Measurements from ENCODE around the gene CDHR4. TPM values are rescaled to one million over a fixed set of nuclear protein-coding genes. Genes with fewer than 3 reads are reported as not detected.

The CDHR4 gene
- total RNA-seq, 2 experiments from 2014 or later, result 0.17 TPM; not detected in 1

- TF ChIP-seq CTCF (IDR thresholded peaks at IDR 0.05), result no peak
- intact Hi-C loops (cut with DNase I, micrococcal nuclease), result no loop called here
- no peaks in the 10 kb centered on the region for H3K27me3 ChIP-seq (ENCODE audit: control insufficient read depth in 1 of 2, insufficient read depth in 2 of 2, low read length in 2 of 2)
- no peak overlapping the region for H3K4me3 Mint-ChIP-seq
- peaks cover 5% of the 10 kb centered on the region for H3K4me1 Mint-ChIP-seq (ENCODE audit: low read depth)
- H3K36me3 Mint-ChIP-seq (ENCODE audit: low read depth), result peaks cover 3% of the 10 kb centered on the region
- no peaks in the 10 kb centered on the region for H3K9me3 ChIP-seq (ENCODE audit: control insufficient read depth in 1 of 2, insufficient read depth in 1 of 2, low read length in 2 of 2)
- H3K36me3 ChIP-seq (ENCODE audit: insufficient read depth, low read length), result no peaks in the 10 kb centered on the region
- CTCF ChIA-PET, result interaction anchor here (1.1 kb wide), 1 partner anchor 8 kb away, joined by 3 read pairs; no protein-coding TSS in a partner anchor
- H3K9me3 Mint-ChIP-seq, result no peaks in the 10 kb centered on the region
- no peak for DNase-seq
- no peaks in the 10 kb centered on the region for H3K27me3 Mint-ChIP-seq
- peaks cover 6% of the 10 kb centered on the region for H3K4me1 ChIP-seq (ENCODE audit: insufficient read depth, low read length)
- no peak for ATAC-seq (ENCODE audit: poor library complexity)
- H3K4me3 ChIP-seq (ENCODE audit: low read length), result no peak overlapping the region
- H3K27ac ChIP-seq (ENCODE audit: low read depth in 1 of 2, low read length in 2 of 2), result no peak overlapping the region
- H3K27ac Mint-ChIP-seq, result no peak overlapping the region
- POLR2A ChIA-PET, result no interaction called here
Observed at GRCh38 chr3:49793486-49794085, 6.1 kb downstream of the CDHR4 start.

- DNase-seq (peak in 2 of 14 experiments; percentile 6 to 19), ATAC-seq (ENCODE audit: poor library complexity) (no peak)
- intact Hi-C loops (cut with DNase I, micrococcal nuclease), result no loop called here
- TF ChIP-seq CTCF (IDR thresholded peaks at IDR 0.05), result no peak
- H3K4me3 Mint-ChIP-seq, result no peak overlapping the region
- H3K27me3 Mint-ChIP-seq, result no peaks in the 10 kb centered on the region
- H3K4me1 ChIP-seq (ENCODE audit: insufficient read depth, low read length), result peaks cover 6% of the 10 kb centered on the region
- no peaks in the 10 kb centered on the region for H3K27me3 ChIP-seq (ENCODE audit: control insufficient read depth in 1 of 2, insufficient read depth in 2 of 2, low read length in 2 of 2)
- peaks cover 3% of the 10 kb centered on the region for H3K36me3 Mint-ChIP-seq (ENCODE audit: low read depth)
- H3K27ac Mint-ChIP-seq, result no peak overlapping the region
- no peak overlapping the region for H3K27ac ChIP-seq (ENCODE audit: low read depth in 1 of 2, low read length in 2 of 2)
- CTCF ChIA-PET, result interaction anchor here (0.5 kb wide), 1 partner anchor 745 kb away, joined by 3 read pairs; no protein-coding TSS in a partner anchor
- H3K4me3 ChIP-seq (ENCODE audit: low read length), result no peak overlapping the region
- POLR2A ChIA-PET, result no interaction called here
- H3K9me3 Mint-ChIP-seq, result no peaks in the 10 kb centered on the region
- no peaks in the 10 kb centered on the region for H3K36me3 ChIP-seq (ENCODE audit: insufficient read depth, low read length)
- no peaks in the 10 kb centered on the region for H3K9me3 ChIP-seq (ENCODE audit: control insufficient read depth in 1 of 2, insufficient read depth in 1 of 2, low read length in 2 of 2)
- H3K4me1 Mint-ChIP-seq (ENCODE audit: low read depth), result peaks cover 5% of the 10 kb centered on the region
Observed at GRCh38 chr3:49792371-49793150, 7.1 kb downstream of the CDHR4 start.

- DNase-seq (peak in 1 of 14 experiments; percentile 22), ATAC-seq (ENCODE audit: poor library complexity) (no peak)
- intact Hi-C loops (cut with DNase I, micrococcal nuclease), result no loop called here
- Histone ChIP-seq H3K4me3 (ENCODE audit: low read length) (no peak overlapping the region), H3K27me3 (ENCODE audit: control insufficient read depth in 1 of 2, insufficient read depth in 2 of 2, low read length in 2 of 2) (no peaks in the 10 kb centered on the region), H3K36me3 (ENCODE audit: insufficient read depth, low read length) (no peaks in the 10 kb centered on the region), H3K27ac (ENCODE audit: low read depth in 1 of 2, low read length in 2 of 2) (no peak overlapping the region), H3K9me3 (ENCODE audit: control insufficient read depth in 1 of 2, insufficient read depth in 1 of 2, low read length in 2 of 2) (no peaks in the 10 kb centered on the region), H3K4me1 (ENCODE audit: insufficient read depth, low read length) (peaks cover 15% of the 10 kb centered on the region)
- Mint-ChIP-seq H3K4me3 (no peak overlapping the region), H3K9me3 (no peaks in the 10 kb centered on the region), H3K27ac (no peak overlapping the region), H3K36me3 (ENCODE audit: low read depth) (peaks cover 9% of the 10 kb centered on the region), H3K4me1 (ENCODE audit: low read depth) (peaks cover 14% of the 10 kb centered on the region), H3K27me3 (no peaks in the 10 kb centered on the region)
- ChIA-PET CTCF (no interaction called here), POLR2A (interaction anchor here (0.6 kb wide), 1 partner anchor 65 kb away, joined by 3 read pairs; no protein-coding TSS in a partner anchor)
- no peak for TF ChIP-seq CTCF (IDR thresholded peaks at IDR 0.05)
Observed at GRCh38 chr3:49791571-49791970, 8.1 kb downstream of the CDHR4 start.
